ENCODE results near the gene MYO5A. TPM values are rescaled to one million over a fixed set of nuclear protein-coding genes. Genes with fewer than 3 reads are reported as not detected.

Gene MYO5A
- total and polyA plus RNA-seq, 5 donors from 2014 or later: 6.1 to 63.3 (median 13.2) TPM

DNA sequence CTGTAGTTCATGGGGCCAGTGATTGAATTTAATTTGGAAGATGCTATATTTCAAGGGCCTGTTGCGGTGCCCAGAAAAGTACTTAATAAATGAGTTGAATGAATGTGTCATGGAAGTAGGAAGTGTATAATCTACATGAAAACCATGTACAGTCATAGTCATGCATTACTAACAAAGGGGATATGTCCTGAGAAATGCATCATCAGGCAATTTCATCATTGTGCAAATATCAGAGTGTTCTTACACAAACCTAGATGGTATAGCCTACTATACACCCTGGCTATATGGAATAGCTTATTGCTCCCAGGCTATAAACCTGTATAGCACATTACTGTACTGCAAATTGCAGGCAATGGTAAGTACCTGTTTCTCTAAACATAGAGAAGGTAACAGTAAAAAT lies 222.4 kb downstream of the MYO5A start:
- Histone ChIP-seq H3K36me3 (ENCODE audit: control insufficient read depth, insufficient read depth, low read length) (peaks cover 16% of the 10 kb centered on the region), H3K4me3 (ENCODE audit: low read depth, low read length) (no peak overlapping the region), H3K27me3 (ENCODE audit: control insufficient read depth, insufficient read depth, low read length) (no peaks in the 10 kb centered on the region), H3K9me3 (ENCODE audit: control insufficient read depth in 2 of 2, low read length in 2 of 2) (no peaks in the 10 kb centered on the region), H3K4me1 (ENCODE audit: control insufficient read depth, insufficient read depth, low read length, poor library complexity, severe bottlenecking) (peaks cover 14% of the 10 kb centered on the region), H3K27ac (ENCODE audit: insufficient read depth, low read length, poor library complexity, severe bottlenecking) (no peak overlapping the region)
- ATAC-seq (ENCODE audit: low read depth in 2 of 2) (no peak), DNase-seq (no peak)
- no peak overlapping the region for H3K4me3 Mint-ChIP-seq
- peaks cover 23% of the 10 kb centered on the region for H3K36me3 Mint-ChIP-seq
- peaks cover 0 to 2% (median 0%) of the 10 kb centered on the region in 7 donors for H3K9me3 Mint-ChIP-seq
- peaks cover 9 to 26% (median 21%) of the 10 kb centered on the region in 4 donors for H3K4me1 Mint-ChIP-seq
- no peak overlapping the region for H3K27ac Mint-ChIP-seq
- H3K27me3 Mint-ChIP-seq: no peaks in the 10 kb centered on the region

DNA sequence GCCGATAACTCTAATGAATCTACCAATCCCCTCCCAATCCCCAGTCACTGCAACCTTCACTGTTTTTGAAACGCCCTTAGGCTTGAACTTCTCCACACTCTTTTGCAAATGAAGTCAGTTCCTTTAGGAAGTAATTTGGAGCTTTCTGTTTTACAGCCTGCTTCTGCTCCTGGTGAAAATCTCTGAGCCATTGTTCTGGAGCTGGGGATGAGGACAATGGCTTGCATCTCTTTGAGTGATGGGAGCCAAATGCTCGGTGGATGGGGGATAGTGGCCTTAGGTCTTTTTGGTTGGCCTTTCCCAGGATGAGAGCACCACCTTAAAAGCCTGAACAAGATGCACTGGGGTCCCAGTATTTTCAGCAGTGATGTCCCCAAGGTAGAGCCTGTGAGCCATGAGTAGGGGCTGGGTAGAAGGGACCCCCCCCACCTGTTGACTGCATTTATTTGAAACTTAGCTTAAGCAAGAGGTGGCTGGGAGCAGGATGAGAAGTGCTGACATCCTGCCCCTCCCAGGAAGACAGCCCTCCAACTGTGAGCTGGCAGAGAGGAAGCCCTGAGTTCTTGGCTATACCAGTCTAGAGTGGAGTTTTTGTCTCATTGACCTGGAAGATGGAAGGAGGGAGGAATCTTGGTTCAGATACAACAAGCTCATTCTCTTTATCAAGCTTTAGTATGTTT lies 225.4 kb downstream of the MYO5A start:
- H3K9me3 ChIP-seq (ENCODE audit: control insufficient read depth in 2 of 2, low read length in 2 of 2): no peaks in the 10 kb centered on the region

DNA sequence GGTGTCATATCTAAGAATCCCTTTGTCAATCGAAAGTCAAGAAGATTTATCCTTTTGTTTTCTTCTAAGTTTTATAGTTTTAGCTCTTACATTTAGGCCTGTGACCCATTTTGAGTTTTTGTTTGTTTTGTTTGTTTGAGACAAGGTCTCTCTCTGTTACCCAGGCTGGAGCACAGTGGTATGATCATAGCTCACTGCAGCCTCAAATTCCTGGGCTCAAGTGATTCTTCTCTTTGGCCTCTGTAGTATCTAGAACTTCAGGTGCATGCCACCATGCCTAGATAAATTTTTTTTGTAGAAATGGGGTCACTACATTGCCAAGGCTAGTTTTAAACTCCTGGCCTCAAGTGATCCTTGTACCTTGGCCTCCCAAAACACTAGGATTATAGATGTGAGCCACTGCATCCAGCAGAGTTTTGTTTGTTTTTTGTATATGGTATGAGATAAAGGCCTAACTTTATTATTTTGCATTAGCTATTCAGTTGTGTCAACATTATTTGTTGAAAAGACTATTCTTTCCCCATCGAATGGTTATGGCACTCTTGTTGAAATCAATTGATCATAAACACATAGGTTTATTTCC lies 227.3 kb downstream of the MYO5A start:
- no peaks in the 10 kb centered on the region for H3K36me3 ChIP-seq (ENCODE audit: control insufficient read depth, insufficient read depth, low read length)
- H3K27me3 ChIP-seq (ENCODE audit: control insufficient read depth, insufficient read depth, low read length): peaks cover 4% of the 10 kb centered on the region
- Mint-ChIP-seq H3K36me3 (peaks cover 15% of the 10 kb centered on the region), H3K4me1 (peaks cover 9 to 26% (median 18%) of the 10 kb centered on the region in 4 donors), H3K27ac (no peak overlapping the region), H3K27me3 (peaks cover 11% of the 10 kb centered on the region), H3K4me3 (no peak overlapping the region), H3K9me3 (peaks cover 0 to 2% (median 0%) of the 10 kb centered on the region in 7 donors)
- ATAC-seq (ENCODE audit: low read depth in 2 of 2) (no peak), DNase-seq (no peak)
- H3K9me3 ChIP-seq (ENCODE audit: control insufficient read depth in 2 of 2, low read length in 2 of 2): no peaks in the 10 kb centered on the region
- no peak overlapping the region for H3K4me3 ChIP-seq (ENCODE audit: low read depth, low read length)
- peaks cover 14% of the 10 kb centered on the region for H3K4me1 ChIP-seq (ENCODE audit: control insufficient read depth, insufficient read depth, low read length, poor library complexity, severe bottlenecking)
- H3K27ac ChIP-seq (ENCODE audit: insufficient read depth, low read length, poor library complexity, severe bottlenecking): no peak overlapping the region

More for the DNA sequence above, 225.4 kb downstream of the MYO5A start:
- no peaks in the 10 kb centered on the region for H3K27me3 Mint-ChIP-seq
- H3K9me3 Mint-ChIP-seq: peaks cover 0 to 2% (median 0%) of the 10 kb centered on the region in 7 donors
- H3K27ac Mint-ChIP-seq: peak overlapping the region in 1 of 3 donors; percentile 40
- H3K4me1 Mint-ChIP-seq: peaks cover 9 to 26% (median 18%) of the 10 kb centered on the region in 4 donors
- H3K36me3 Mint-ChIP-seq: peaks cover 15% of the 10 kb centered on the region
- Histone ChIP-seq H3K36me3 (ENCODE audit: control insufficient read depth, insufficient read depth, low read length) (no peaks in the 10 kb centered on the region), H3K27ac (ENCODE audit: insufficient read depth, low read length, poor library complexity, severe bottlenecking) (no peak overlapping the region), H3K4me3 (ENCODE audit: low read depth, low read length) (no peak overlapping the region), H3K4me1 (ENCODE audit: control insufficient read depth, insufficient read depth, low read length, poor library complexity, severe bottlenecking) (peaks cover 14% of the 10 kb centered on the region), H3K27me3 (ENCODE audit: control insufficient read depth, insufficient read depth, low read length) (no peaks in the 10 kb centered on the region)
- ATAC-seq (ENCODE audit: low read depth in 2 of 2) (peak; percentile 52 to 56), DNase-seq (peak in 1 of 3 donors; percentile 73)
- peak overlapping the region in 2 of 4 donors; percentile 5 to 55 for H3K4me3 Mint-ChIP-seq

DNA sequence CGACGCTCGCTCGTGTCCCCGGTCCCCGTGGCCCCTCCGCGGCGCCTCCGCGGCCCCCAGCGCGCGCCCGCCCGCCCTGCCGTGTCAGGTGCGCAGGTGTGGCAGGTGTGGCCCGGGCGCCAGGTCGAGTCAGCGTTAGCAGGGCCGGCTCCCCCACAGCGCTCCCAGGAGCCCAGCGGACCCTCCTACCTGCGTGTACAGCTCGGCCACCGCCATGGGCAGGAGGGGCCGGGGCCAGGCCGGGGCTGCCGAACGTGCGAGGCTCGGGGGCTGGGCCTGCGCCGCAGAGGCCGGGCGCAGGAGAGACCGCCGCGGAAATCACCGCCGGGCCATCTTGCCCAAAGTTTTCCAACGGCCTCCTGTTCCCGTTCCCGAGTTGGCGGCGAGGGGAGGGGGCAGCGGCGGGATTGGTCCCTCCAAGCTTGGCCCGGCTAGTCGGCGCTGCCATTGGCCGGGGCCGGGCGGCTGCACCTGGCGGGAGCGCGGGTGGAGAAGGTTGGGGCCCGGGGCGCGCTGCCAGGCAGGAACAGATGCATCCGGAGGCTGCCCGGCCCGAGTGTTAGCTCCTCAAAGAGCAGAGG lies 233.2 kb downstream of the MYO5A start, which contains the start of gene MYO5C:
TSS of gene MYO5C (minus strand) at position 384 of the 581 bp plus-strand sequence. CDS start at position 216, 168 bp downstream.
- peaks cover 12% of the 10 kb centered on the region for H3K4me1 ChIP-seq (ENCODE audit: control insufficient read depth, insufficient read depth, low read length, poor library complexity, severe bottlenecking)
- H3K27me3 ChIP-seq (ENCODE audit: control insufficient read depth, insufficient read depth, low read length): peaks cover 15% of the 10 kb centered on the region
- H3K4me1 Mint-ChIP-seq: peaks cover 0 to 23% (median 5%) of the 10 kb centered on the region in 4 donors
- no peaks in the 10 kb centered on the region for H3K9me3 Mint-ChIP-seq
- DNase-seq (peak in 1 of 3 donors; percentile 28), ATAC-seq (ENCODE audit: low read depth in 2 of 2) (peak; percentile 24 to 42)
- H3K4me3 Mint-ChIP-seq: peak within 1 kb of the TSS; percentile 5 to 78 (median 59)
- no peak within 1 kb of the TSS for H3K4me3 ChIP-seq (ENCODE audit: low read depth, low read length)
- no peaks in the 10 kb centered on the region for H3K9me3 ChIP-seq (ENCODE audit: control insufficient read depth in 2 of 2, low read length in 2 of 2)
- no peaks in the 10 kb centered on the region for H3K36me3 Mint-ChIP-seq
- peaks cover 37% of the 10 kb centered on the region for H3K27me3 Mint-ChIP-seq
- no peak within 1 kb of the TSS for H3K27ac Mint-ChIP-seq
- H3K27ac ChIP-seq (ENCODE audit: insufficient read depth, low read length, poor library complexity, severe bottlenecking): peak within 1 kb of the TSS; percentile 23
- no peaks in the 10 kb centered on the region for H3K36me3 ChIP-seq (ENCODE audit: control insufficient read depth, insufficient read depth, low read length)

DNA sequence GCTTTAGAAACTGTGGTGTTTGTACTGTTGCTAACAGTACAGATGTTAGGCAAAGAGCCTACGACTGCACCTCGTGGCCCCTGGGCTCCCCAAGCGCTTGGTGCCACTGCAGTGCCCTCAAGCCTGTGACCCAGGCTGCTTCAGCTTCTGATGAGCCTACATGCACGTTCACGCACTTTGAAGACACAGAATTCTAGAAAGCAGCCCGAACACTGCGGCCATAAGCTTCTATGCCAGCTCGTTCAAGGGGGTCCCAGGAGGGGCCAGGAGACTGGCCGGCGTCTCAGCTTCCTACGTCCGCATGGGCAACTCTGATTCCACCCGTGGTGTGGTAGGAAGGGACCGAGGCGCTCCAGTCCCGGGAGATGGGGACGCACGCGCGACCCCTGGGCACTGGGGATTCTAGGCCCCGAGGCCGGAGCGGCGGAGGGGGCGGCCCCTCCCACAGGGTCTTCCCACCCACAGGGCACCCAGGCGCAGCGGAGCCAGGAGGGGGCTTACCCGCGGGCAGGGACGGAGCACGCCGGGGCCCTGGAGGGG lies 233.7 kb downstream of the MYO5A start:
- Mint-ChIP-seq H3K27ac (no peak overlapping the region), H3K9me3 (no peaks in the 10 kb centered on the region), H3K4me3 (peak overlapping the region; percentile 5 to 78 (median 59)), H3K27me3 (peaks cover 37% of the 10 kb centered on the region), H3K4me1 (peaks cover 0 to 26% (median 8%) of the 10 kb centered on the region in 4 donors), H3K36me3 (no peaks in the 10 kb centered on the region)
- H3K36me3 ChIP-seq (ENCODE audit: control insufficient read depth, insufficient read depth, low read length): no peaks in the 10 kb centered on the region
- H3K9me3 ChIP-seq (ENCODE audit: control insufficient read depth in 2 of 2, low read length in 2 of 2): no peaks in the 10 kb centered on the region
- peak in 1 of 3 donors; percentile 26 for DNase-seq
- H3K27ac ChIP-seq (ENCODE audit: insufficient read depth, low read length, poor library complexity, severe bottlenecking): peak overlapping the region; percentile 23
- peaks cover 12% of the 10 kb centered on the region for H3K4me1 ChIP-seq (ENCODE audit: control insufficient read depth, insufficient read depth, low read length, poor library complexity, severe bottlenecking)
- H3K27me3 ChIP-seq (ENCODE audit: control insufficient read depth, insufficient read depth, low read length): peaks cover 15% of the 10 kb centered on the region
- no peak overlapping the region for H3K4me3 ChIP-seq (ENCODE audit: low read depth, low read length)
- ATAC-seq (ENCODE audit: low read depth in 2 of 2): peak in 1 of 2 donors; percentile 15

DNA sequence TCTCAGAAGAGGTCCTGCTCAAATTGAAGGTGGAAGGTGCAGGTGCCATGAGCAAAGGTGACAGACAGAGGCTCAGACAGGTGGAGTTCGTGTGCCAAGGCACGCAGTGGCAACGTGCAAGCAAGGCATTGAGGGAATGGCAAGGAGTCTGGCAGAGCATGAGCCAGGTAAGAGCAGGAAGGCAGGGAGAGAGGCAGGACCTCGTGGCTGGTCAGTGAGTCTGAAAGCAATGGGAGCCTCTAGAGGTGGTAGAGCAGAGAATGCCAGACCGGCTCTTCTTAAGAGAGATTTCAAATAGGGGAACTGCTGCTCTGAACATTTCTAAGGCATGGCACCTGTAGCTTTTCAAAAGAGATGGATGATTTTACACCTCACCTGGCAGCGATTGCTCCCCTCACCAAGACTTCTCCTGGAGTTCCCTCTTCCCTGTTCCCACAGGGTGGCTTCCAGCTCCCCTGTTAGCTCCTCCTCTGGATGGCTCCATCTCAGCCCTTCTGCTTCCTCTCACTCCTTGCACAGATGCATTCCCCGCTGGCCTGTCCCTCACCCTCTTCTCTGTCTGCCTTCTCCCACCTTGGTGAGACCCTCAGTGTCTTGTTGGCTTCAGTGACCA lies 235.8 kb downstream of the MYO5A start:
- H3K9me3 Mint-ChIP-seq: no peaks in the 10 kb centered on the region

DNA sequence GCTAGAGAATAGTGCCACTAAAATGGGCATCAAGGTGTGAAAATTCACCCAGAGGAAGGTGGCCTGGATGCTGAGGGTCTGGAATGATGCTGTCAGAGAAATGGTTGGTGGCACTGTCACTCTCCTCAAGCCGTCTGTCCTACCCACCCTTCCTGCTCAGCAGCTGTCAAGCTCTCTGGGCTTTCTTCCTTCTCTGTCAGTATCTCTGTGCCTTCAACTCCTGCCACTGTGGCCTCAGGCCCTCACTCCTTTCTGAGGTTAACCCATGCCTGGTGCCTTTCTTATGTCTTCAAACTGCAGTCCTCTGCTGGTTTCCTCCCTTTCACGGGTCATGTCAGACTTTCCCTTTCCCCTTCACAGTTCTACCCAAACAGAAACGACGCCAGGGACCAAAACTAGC lies 237.5 kb downstream of the MYO5A start:
- Mint-ChIP-seq H3K27ac (peak overlapping the region in 1 of 3 donors; percentile 48), H3K27me3 (peaks cover 25% of the 10 kb centered on the region), H3K4me3 (no peak overlapping the region), H3K4me1 (peaks cover 0 to 29% (median 9%) of the 10 kb centered on the region in 4 donors), H3K9me3 (no peaks in the 10 kb centered on the region), H3K36me3 (no peaks in the 10 kb centered on the region)
- Histone ChIP-seq H3K27ac (ENCODE audit: insufficient read depth, low read length, poor library complexity, severe bottlenecking) (no peak overlapping the region), H3K27me3 (ENCODE audit: control insufficient read depth, insufficient read depth, low read length) (peaks cover 10% of the 10 kb centered on the region), H3K9me3 (ENCODE audit: control insufficient read depth in 2 of 2, low read length in 2 of 2) (no peaks in the 10 kb centered on the region), H3K4me3 (ENCODE audit: low read depth, low read length) (no peak overlapping the region), H3K4me1 (ENCODE audit: control insufficient read depth, insufficient read depth, low read length, poor library complexity, severe bottlenecking) (peaks cover 12% of the 10 kb centered on the region), H3K36me3 (ENCODE audit: control insufficient read depth, insufficient read depth, low read length) (no peaks in the 10 kb centered on the region)
- DNase-seq (peak in 1 of 3 donors; percentile 51), ATAC-seq (ENCODE audit: low read depth in 2 of 2) (no peak)

More for the DNA sequence above, 235.8 kb downstream of the MYO5A start:
- ATAC-seq (ENCODE audit: low read depth in 2 of 2) (no peak), DNase-seq (no peak)
- H3K36me3 ChIP-seq (ENCODE audit: control insufficient read depth, insufficient read depth, low read length): no peaks in the 10 kb centered on the region
- peaks cover 37% of the 10 kb centered on the region for H3K27me3 Mint-ChIP-seq
- H3K4me3 ChIP-seq (ENCODE audit: low read depth, low read length): no peak overlapping the region
- H3K27me3 ChIP-seq (ENCODE audit: control insufficient read depth, insufficient read depth, low read length): peaks cover 15% of the 10 kb centered on the region
- no peaks in the 10 kb centered on the region for H3K9me3 ChIP-seq (ENCODE audit: control insufficient read depth in 2 of 2, low read length in 2 of 2)
- H3K36me3 Mint-ChIP-seq: no peaks in the 10 kb centered on the region
- no peak overlapping the region for H3K27ac ChIP-seq (ENCODE audit: insufficient read depth, low read length, poor library complexity, severe bottlenecking)
- H3K4me1 Mint-ChIP-seq: peaks cover 0 to 29% (median 9%) of the 10 kb centered on the region in 4 donors
- H3K4me1 ChIP-seq (ENCODE audit: control insufficient read depth, insufficient read depth, low read length, poor library complexity, severe bottlenecking): peaks cover 12% of the 10 kb centered on the region
- H3K4me3 Mint-ChIP-seq: no peak overlapping the region
- no peak overlapping the region for H3K27ac Mint-ChIP-seq

Data from CD4-positive, CD25-positive, alpha-beta regulatory T cell (primary cell).